Lung (tissue), 12 donors: ENCODE data around the gene NRBP1. TPM values are rescaled to one million over a fixed set of nuclear protein-coding genes. Genes with fewer than 3 reads are reported as not detected.

Source experiments
- ATAC-seq: fragments of 200-7000 bp; cut with Tn5 transposase; one replicate; pipeline ENCODE4 v1.9.1; 2020; ENCODE audit warnings: moderate number of reproducible peaks; ENCODE audit not compliant: insufficient read depth, low FRiP score
- DNase-seq, 3 donors: peaks; one replicate each; pipeline ENCODE4 v3.0.0-alpha.2; 2013 to 2017
- H3K27ac ChIP-seq, 2 donors: one replicate each; pipeline ENCODE4 v1.5.1; 2013; ENCODE audit warnings: mild to moderate bottlenecking in 2 of 2, moderate library complexity in 2 of 2, control low read depth in 1 of 2, inconsistent platforms in 1 of 2, low read depth in 1 of 2, low read length in 1 of 2
- H3K27me3 ChIP-seq, 3 donors: one replicate each; pipeline ENCODE4 v1.5.1; 2013; ENCODE audit warnings: low read length in 2 of 3; ENCODE audit not compliant: control insufficient read depth in 3 of 3, insufficient read depth in 3 of 3
- H3K36me3 ChIP-seq, 4 donors: one replicate each; pipeline ENCODE4 v1.5.1; 2013; ENCODE audit warnings: low read length in 4 of 4, mild to moderate bottlenecking in 1 of 4, moderate library complexity in 1 of 4; ENCODE audit not compliant: control insufficient read depth in 4 of 4, insufficient read depth in 4 of 4
- H3K4me1 ChIP-seq, 5 donors: one replicate each; pipeline ENCODE4 v1.5.1; 2013; ENCODE audit warnings: low read length in 5 of 5, mild to moderate bottlenecking in 2 of 5, moderate library complexity in 1 of 5; ENCODE audit not compliant: control insufficient read depth in 5 of 5, insufficient read depth in 5 of 5
- H3K4me3 ChIP-seq: one replicate; pipeline ENCODE4 v1.5.1; 2013; ENCODE audit warnings: mild to moderate bottlenecking, control low read depth, moderate library complexity
- H3K9ac ChIP-seq, 2 donors: one replicate each; pipeline ENCODE4 v1.5.1; 2013; ENCODE audit warnings: low read length in 2 of 2, control low read depth in 1 of 2; ENCODE audit not compliant: insufficient read depth in 1 of 2
- H3K9me3 ChIP-seq, 4 donors: one replicate each; pipeline ENCODE4 v1.5.1; 2013; ENCODE audit warnings: low read length in 3 of 4, mild to moderate bottlenecking in 1 of 4, moderate library complexity in 1 of 4; ENCODE audit not compliant: control insufficient read depth in 4 of 4, insufficient read depth in 3 of 4
- WGBS, 2 donors: extraction: QIAGEN DNeasy Blood & Tissue Kit; methylation state at CpG; one replicate each; pipeline ENCODE4 v1.1.7; 2013; 5-methylcytosine and 5-hydroxymethylcytosine counted together
- polyA plus RNA-seq, 2 donors: library from polyadenylated mRNA; stranded (reverse); fragments of 200-250 nt; gene quantifications; one replicate each; pipeline ENCODE4 v1.2.1, GENCODE V29; 2013
- total RNA-seq, 2 donors: library from RNA; depleted of rRNA in 1 of 2; stranded (reverse); fragments of >200 nt in 1 of 2; gene quantifications; one replicate each; pipeline ENCODE4 v1.2.1, GENCODE V29; 2014 to 2021
- TF ChIP-seq, protein P1 (sequence below): IDR thresholded peaks from 2 replicates; pipeline ENCODE4 v1.5.1; 2012; ENCODE audit warnings: mild to moderate bottlenecking; ENCODE audit errors: control extremely low read depth, extremely low read depth
- donor health status: control.
- donor health status: control.
- donor health status: Bipolar disorder and iron deficiency.
- donor health status: healthy.
- donor health status: DM: yes; HTN: yes; CAD: no.

Gene NRBP1
- total and polyA plus RNA-seq, 4 donors = 46.8 to 93.6 (median 79.9) TPM

GRCh38 chr2:27409321-27410073, 18.9 kb upstream of the NRBP1 start, which contains the start of gene PPM1G:
Gene PPM1G, minus strand, starts transcription at chr2:27409591. Its CDS starts 169 bp downstream, at chr2:27409422.
- WGBS, 2 donors = 1% methylated on average over 50 to 82 of the region's 82 CpGs
- TF ChIP-seq, protein P1, sequence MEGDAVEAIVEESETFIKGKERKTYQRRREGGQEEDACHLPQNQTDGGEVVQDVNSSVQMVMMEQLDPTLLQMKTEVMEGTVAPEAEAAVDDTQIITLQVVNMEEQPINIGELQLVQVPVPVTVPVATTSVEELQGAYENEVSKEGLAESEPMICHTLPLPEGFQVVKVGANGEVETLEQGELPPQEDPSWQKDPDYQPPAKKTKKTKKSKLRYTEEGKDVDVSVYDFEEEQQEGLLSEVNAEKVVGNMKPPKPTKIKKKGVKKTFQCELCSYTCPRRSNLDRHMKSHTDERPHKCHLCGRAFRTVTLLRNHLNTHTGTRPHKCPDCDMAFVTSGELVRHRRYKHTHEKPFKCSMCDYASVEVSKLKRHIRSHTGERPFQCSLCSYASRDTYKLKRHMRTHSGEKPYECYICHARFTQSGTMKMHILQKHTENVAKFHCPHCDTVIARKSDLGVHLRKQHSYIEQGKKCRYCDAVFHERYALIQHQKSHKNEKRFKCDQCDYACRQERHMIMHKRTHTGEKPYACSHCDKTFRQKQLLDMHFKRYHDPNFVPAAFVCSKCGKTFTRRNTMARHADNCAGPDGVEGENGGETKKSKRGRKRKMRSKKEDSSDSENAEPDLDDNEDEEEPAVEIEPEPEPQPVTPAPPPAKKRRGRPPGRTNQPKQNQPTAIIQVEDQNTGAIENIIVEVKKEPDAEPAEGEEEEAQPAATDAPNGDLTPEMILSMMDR = no peak

GRCh38 chr2:27412419-27413152, 15.8 kb upstream of the NRBP1 start:
- no peak for ATAC-seq
- DNase-seq = no peak
- Histone ChIP-seq H3K9ac (no peak overlapping the region), H3K4me3 (no peak overlapping the region), H3K27ac (no peak overlapping the region), H3K27me3 (no peaks in the 10 kb centered on the region), H3K4me1 (peaks cover 0 to 16% (median 4%) of the 10 kb centered on the region in 5 donors), H3K36me3 (peaks cover 0 to under 1% (median 0%) of the 10 kb centered on the region in 4 donors), H3K9me3 (no peaks in the 10 kb centered on the region)
- 91 to 92% methylated on average over 9 of the region's 9 CpGs for WGBS, 2 donors
- TF ChIP-seq, protein P1 = no peak

More at GRCh38 chr2:27409321-27410073, 18.9 kb upstream of the NRBP1 start, which contains the start of gene PPM1G:
- Histone ChIP-seq H3K4me3 (peak within 1 kb of the TSS; percentile 88), H3K27ac (peak within 1 kb of the TSS; percentile 91 to 94), H3K27me3 (no peaks in the 10 kb centered on the region), H3K4me1 (peaks cover 0 to 18% (median 4%) of the 10 kb centered on the region in 5 donors), H3K9ac (peak within 1 kb of the TSS; percentile 47 to 76), H3K36me3 (peaks cover 0 to 4% (median 3%) of the 10 kb centered on the region in 4 donors), H3K9me3 (no peaks in the 10 kb centered on the region)
- peak; percentile 93 to 96 (median 95) for DNase-seq
- peak; percentile 99 for ATAC-seq

GRCh38 chr2:27416151-27416550, 12.3 kb upstream of the NRBP1 start:
- DNase-seq = no peak
- 97% methylated on average over 6 of the region's 6 CpGs for WGBS, 2 donors
- no peaks in the 10 kb centered on the region for H3K36me3 ChIP-seq
- no peaks in the 10 kb centered on the region for H3K4me1 ChIP-seq
- TF ChIP-seq, protein P1 = no peak
- no peak overlapping the region for H3K9ac ChIP-seq
- H3K4me3 ChIP-seq = no peak overlapping the region
- ATAC-seq = no peak
- no peaks in the 10 kb centered on the region for H3K9me3 ChIP-seq
- no peaks in the 10 kb centered on the region for H3K27me3 ChIP-seq
- no peak overlapping the region for H3K27ac ChIP-seq
